Measurements from ENCODE around the gene CALN1. TPM values are rescaled to one million over a fixed set of nuclear protein-coding genes. Genes with fewer than 3 reads are reported as not detected.

CALN1 gene
- total RNA-seq, 1 donor from 2014 or later, result not detected

GRCh38 chr7:72055426-72055825 lies 356.7 kb downstream of the CALN1 start:
- Mint-ChIP-seq H3K27ac (ENCODE audit: unreplicated experiment) (no peak overlapping the region), H3K36me3 (ENCODE audit: unreplicated experiment) (no peaks in the 10 kb centered on the region), H3K27me3 (ENCODE audit: unreplicated experiment) (no peaks in the 10 kb centered on the region), H3K9me3 (ENCODE audit: unreplicated experiment) (peaks cover 21% of the 10 kb centered on the region), H3K4me3 (ENCODE audit: unreplicated experiment) (no peak overlapping the region), H3K4me1 (ENCODE audit: unreplicated experiment) (no peaks in the 10 kb centered on the region)
- no peak for DNase-seq (ENCODE audit: extremely low spot score, unreplicated experiment)
- no peak for TF ChIP-seq CTCF (IDR thresholded peaks at IDR 0.05)

- no peak for DNase-seq (ENCODE audit: extremely low spot score, unreplicated experiment)
- Mint-ChIP-seq H3K27ac (ENCODE audit: unreplicated experiment) (no peak overlapping the region), H3K9me3 (ENCODE audit: unreplicated experiment) (peaks cover 28% of the 10 kb centered on the region), H3K4me1 (ENCODE audit: unreplicated experiment) (no peaks in the 10 kb centered on the region), H3K4me3 (ENCODE audit: unreplicated experiment) (no peak overlapping the region), H3K36me3 (ENCODE audit: unreplicated experiment) (no peaks in the 10 kb centered on the region), H3K27me3 (ENCODE audit: unreplicated experiment) (no peaks in the 10 kb centered on the region)
- TF ChIP-seq CTCF (IDR thresholded peaks at IDR 0.05), result no peak
Observed at GRCh38 chr7:72053292-72053691, 358.8 kb downstream of the CALN1 start.

- Mint-ChIP-seq H3K4me3 (ENCODE audit: unreplicated experiment) (no peak overlapping the region), H3K27me3 (ENCODE audit: unreplicated experiment) (no peaks in the 10 kb centered on the region), H3K36me3 (ENCODE audit: unreplicated experiment) (no peaks in the 10 kb centered on the region), H3K27ac (ENCODE audit: unreplicated experiment) (no peak overlapping the region), H3K9me3 (ENCODE audit: unreplicated experiment) (peaks cover 28% of the 10 kb centered on the region), H3K4me1 (ENCODE audit: unreplicated experiment) (no peaks in the 10 kb centered on the region)
- TF ChIP-seq CTCF (IDR thresholded peaks at IDR 0.05), result no peak
- DNase-seq (ENCODE audit: extremely low spot score, unreplicated experiment), result no peak
Observed at GRCh38 chr7:72048420-72048819, 363.7 kb downstream of the CALN1 start.

GRCh38 chr7:72042855-72043254 lies 369.3 kb downstream of the CALN1 start:
- no peaks in the 10 kb centered on the region for H3K4me1 Mint-ChIP-seq (ENCODE audit: unreplicated experiment)
- no peak for TF ChIP-seq CTCF (IDR thresholded peaks at IDR 0.05)
- H3K27me3 Mint-ChIP-seq (ENCODE audit: unreplicated experiment), result no peaks in the 10 kb centered on the region
- no peaks in the 10 kb centered on the region for H3K36me3 Mint-ChIP-seq (ENCODE audit: unreplicated experiment)
- H3K27ac Mint-ChIP-seq (ENCODE audit: unreplicated experiment), result no peak overlapping the region
- peaks cover 31% of the 10 kb centered on the region for H3K9me3 Mint-ChIP-seq (ENCODE audit: unreplicated experiment)
- H3K4me3 Mint-ChIP-seq (ENCODE audit: unreplicated experiment), result no peak overlapping the region
- DNase-seq (ENCODE audit: extremely low spot score, unreplicated experiment), result no peak

- no peaks in the 10 kb centered on the region for H3K27me3 Mint-ChIP-seq (ENCODE audit: unreplicated experiment)
- H3K27ac Mint-ChIP-seq (ENCODE audit: unreplicated experiment), result no peak overlapping the region
- DNase-seq (ENCODE audit: extremely low spot score, unreplicated experiment), result no peak
- no peak overlapping the region for H3K4me3 Mint-ChIP-seq (ENCODE audit: unreplicated experiment)
- no peak for TF ChIP-seq CTCF (IDR thresholded peaks at IDR 0.05)
- H3K9me3 Mint-ChIP-seq (ENCODE audit: unreplicated experiment), result peaks cover 33% of the 10 kb centered on the region
- H3K4me1 Mint-ChIP-seq (ENCODE audit: unreplicated experiment), result no peaks in the 10 kb centered on the region
- no peaks in the 10 kb centered on the region for H3K36me3 Mint-ChIP-seq (ENCODE audit: unreplicated experiment)
Observed at GRCh38 chr7:72040641-72041040, 371.5 kb downstream of the CALN1 start.

Data from osteocyte (in vitro differentiated cells).